Measurements from ENCODE around the gene CRISPLD2. TPM values are rescaled to one million over a fixed set of nuclear protein-coding genes. Genes with fewer than 3 reads are reported as not detected.

Gene CRISPLD2
- total RNA-seq, 1 experiment from 2014 or later, result 9.4 TPM

DNA sequence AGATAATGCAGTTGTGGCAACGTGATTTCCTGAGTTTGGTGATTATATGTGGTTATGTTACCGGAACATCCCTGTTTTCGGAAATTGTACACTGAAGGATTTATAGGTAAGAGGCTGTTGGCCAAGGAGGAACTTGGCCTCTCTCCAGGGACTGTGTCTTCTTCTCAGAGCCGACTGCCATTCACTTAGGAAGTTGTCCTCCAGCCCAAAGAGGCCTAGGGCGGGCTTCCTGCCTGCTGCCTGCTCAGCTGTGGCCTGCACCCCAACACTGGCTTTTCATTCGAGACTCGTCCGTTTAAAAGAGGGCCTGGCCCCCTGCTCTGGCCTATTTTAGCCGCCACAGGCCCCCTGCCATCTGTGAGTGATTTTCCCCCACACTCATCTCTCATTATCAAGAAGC, 127.2 kb downstream of the CRISPLD2 start (continued):
- TF ChIP-seq TEAD1 (CRISPR knock-in tag; IDR thresholded peaks at IDR 0.05), result no peak
- TF ChIP-seq ETV6 (CRISPR knock-in tag; IDR thresholded peaks at IDR 0.05), result no peak
- TF ChIP-seq, protein P1, sequence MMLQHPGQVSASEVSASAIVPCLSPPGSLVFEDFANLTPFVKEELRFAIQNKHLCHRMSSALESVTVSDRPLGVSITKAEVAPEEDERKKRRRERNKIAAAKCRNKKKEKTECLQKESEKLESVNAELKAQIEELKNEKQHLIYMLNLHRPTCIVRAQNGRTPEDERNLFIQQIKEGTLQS (CRISPR knock-in tag; conservative IDR thresholded peaks at IDR 0.05), result no peak
- no peak for TF ChIP-seq ZNF423 (CRISPR knock-in tag; IDR thresholded peaks at IDR 0.05)

DNA sequence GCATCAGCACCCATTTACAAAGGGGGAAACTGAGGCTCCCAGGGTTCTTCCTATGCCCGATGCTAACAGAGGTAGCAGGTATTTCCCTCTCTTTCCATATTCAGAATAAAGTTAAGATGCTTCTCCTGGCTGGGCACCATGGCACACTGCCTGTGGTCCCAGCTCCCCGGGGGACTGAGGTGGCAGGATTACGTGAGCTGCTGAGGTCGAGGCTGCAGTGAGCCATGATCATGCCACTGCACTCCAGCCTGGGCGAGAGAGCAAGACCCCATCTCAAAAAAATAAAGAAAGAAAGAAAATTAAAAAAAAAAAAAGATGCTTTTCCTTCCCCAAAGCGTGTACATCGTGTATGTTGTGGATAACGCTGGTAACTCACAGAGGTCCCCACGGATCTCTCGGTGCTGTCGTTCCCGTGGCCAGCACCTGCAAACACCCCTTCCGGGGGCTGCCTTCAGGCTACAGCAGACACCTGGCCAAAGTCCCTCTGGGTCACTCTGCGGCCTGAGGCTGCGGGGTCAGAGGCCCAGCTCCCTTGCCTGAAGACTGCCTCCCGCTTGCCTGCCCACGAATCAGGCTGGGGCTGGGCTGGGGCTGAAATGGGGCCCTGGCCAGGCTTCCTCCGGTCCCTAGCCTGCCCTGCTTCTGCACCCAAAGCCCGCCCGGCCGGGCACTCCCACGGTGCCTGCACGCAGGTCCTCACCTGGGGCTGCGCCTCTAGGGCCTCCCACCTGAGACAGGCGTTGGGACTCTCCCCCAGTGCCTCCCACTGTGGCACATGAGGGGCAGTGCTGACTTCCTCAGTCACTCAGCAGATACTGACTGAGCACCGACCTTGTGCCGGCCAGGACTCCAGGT, 128.4 kb downstream of the CRISPLD2 start:
- Mint-ChIP-seq H3K27me3 (ENCODE audit: low read depth) (no peaks in the 10 kb centered on the region), H3K36me3 (no peaks in the 10 kb centered on the region), H3K9me3 (0 out of 2 replicates have a peak, but pooled peaks cover 6% of the 10 kb centered on the region), H3K4me1 (no peaks in the 10 kb centered on the region), H3K27ac (no peak overlapping the region), H3K4me3 (no peak overlapping the region)
- 0 out of 2 replicates have a peak, but pooled peaks have one; percentile 13 for TF ChIP-seq ZNF121 (CRISPR knock-in tag; IDR thresholded peaks at IDR 0.05)
- TF ChIP-seq, protein P2, sequence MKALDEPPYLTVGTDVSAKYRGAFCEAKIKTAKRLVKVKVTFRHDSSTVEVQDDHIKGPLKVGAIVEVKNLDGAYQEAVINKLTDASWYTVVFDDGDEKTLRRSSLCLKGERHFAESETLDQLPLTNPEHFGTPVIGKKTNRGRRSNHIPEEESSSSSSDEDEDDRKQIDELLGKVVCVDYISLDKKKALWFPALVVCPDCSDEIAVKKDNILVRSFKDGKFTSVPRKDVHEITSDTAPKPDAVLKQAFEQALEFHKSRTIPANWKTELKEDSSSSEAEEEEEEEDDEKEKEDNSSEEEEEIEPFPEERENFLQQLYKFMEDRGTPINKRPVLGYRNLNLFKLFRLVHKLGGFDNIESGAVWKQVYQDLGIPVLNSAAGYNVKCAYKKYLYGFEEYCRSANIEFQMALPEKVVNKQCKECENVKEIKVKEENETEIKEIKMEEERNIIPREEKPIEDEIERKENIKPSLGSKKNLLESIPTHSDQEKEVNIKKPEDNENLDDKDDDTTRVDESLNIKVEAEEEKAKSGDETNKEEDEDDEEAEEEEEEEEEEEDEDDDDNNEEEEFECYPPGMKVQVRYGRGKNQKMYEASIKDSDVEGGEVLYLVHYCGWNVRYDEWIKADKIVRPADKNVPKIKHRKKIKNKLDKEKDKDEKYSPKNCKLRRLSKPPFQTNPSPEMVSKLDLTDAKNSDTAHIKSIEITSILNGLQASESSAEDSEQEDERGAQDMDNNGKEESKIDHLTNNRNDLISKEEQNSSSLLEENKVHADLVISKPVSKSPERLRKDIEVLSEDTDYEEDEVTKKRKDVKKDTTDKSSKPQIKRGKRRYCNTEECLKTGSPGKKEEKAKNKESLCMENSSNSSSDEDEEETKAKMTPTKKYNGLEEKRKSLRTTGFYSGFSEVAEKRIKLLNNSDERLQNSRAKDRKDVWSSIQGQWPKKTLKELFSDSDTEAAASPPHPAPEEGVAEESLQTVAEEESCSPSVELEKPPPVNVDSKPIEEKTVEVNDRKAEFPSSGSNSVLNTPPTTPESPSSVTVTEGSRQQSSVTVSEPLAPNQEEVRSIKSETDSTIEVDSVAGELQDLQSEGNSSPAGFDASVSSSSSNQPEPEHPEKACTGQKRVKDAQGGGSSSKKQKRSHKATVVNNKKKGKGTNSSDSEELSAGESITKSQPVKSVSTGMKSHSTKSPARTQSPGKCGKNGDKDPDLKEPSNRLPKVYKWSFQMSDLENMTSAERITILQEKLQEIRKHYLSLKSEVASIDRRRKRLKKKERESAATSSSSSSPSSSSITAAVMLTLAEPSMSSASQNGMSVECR (CRISPR knock-in tag; IDR thresholded peaks at IDR 0.05; ENCODE audit: borderline replicate concordance), result no peak
- DNase-seq (ENCODE audit: low spot score) (no peak), ATAC-seq (no peak)
- POLR2A ChIA-PET, result no interaction called here
- CTCF ChIA-PET, result interaction anchor here (0.5 to 1.3 kb wide), 2 partner anchors 23 to 518 kb away, joined by 4 to 7 read pairs; no protein-coding TSS in a partner anchor

DNA sequence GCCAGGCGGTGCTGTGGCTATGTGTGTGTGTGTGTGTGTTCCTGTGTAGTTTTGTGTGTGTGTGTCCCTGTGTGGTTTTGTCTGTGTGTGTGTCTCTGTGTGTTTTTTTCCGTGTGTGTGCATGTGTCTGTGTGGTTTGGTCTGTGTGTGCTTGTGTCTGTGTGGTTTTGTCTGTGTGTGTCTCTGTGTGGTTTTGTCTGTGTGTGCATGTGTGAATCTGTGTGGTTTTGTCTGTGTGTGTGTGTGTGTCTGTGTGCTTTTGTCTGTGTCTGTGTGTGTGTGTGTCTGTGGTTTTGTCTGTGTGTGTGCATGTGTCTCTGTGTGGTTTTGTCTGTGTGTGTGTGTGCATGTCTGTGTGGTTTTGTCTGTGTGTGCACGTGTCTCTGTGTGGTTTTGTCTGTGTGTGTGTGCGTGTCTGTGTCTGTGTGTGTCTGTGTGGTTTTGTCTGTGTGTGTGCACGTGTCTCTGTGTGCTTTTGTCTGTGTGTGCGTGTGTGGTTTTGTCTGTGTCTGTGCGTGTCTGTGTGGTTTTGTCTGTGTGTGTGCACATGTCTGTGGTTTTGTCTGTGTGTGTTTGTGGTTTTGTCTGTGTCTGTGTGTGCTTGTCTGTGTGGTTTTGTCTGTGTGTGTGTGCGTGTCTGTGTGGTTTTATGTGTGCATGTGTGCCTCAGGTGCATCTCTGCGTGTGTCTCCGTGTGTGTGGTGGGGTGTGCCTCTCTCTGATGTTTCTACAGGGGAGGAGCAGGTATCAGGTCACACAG, 129.2 kb downstream of the CRISPLD2 start:
- H3K27ac Mint-ChIP-seq, result no peak overlapping the region
- CTCF ChIA-PET, result interaction anchor here (1.3 to 7.0 kb wide), 2 partner anchors 22 to 24 kb away, joined by 7 to 139 read pairs; no protein-coding TSS in a partner anchor
- H3K4me3 Mint-ChIP-seq, result no peak overlapping the region
- no peaks in the 10 kb centered on the region for H3K36me3 Mint-ChIP-seq
- H3K27me3 Mint-ChIP-seq (ENCODE audit: low read depth), result no peaks in the 10 kb centered on the region
- POLR2A ChIA-PET, result no interaction called here
- no peak for ATAC-seq
- no peaks in the 10 kb centered on the region for H3K4me1 Mint-ChIP-seq
- H3K9me3 Mint-ChIP-seq, result 0 out of 2 replicates have a peak, but pooled peaks cover 6% of the 10 kb centered on the region
- no peak for DNase-seq (ENCODE audit: low spot score)
- no peak for TF ChIP-seq ZNF121 (CRISPR knock-in tag; IDR thresholded peaks at IDR 0.05)
- TF ChIP-seq, protein P3, sequence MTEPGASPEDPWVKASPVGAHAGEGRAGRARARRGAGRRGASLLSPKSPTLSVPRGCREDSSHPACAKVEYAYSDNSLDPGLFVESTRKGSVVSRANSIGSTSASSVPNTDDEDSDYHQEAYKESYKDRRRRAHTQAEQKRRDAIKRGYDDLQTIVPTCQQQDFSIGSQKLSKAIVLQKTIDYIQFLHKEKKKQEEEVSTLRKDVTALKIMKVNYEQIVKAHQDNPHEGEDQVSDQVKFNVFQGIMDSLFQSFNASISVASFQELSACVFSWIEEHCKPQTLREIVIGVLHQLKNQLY (CRISPR knock-in tag; IDR thresholded peaks at IDR 0.05), result no peak
- no peak for TF ChIP-seq TP53 (CRISPR knock-in tag; IDR thresholded peaks at IDR 0.05)
- TF ChIP-seq, protein P4, sequence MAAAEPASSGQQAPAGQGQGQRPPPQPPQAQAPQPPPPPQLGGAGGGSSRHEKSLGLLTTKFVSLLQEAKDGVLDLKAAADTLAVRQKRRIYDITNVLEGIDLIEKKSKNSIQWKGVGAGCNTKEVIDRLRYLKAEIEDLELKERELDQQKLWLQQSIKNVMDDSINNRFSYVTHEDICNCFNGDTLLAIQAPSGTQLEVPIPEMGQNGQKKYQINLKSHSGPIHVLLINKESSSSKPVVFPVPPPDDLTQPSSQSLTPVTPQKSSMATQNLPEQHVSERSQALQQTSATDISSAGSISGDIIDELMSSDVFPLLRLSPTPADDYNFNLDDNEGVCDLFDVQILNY (CRISPR knock-in tag; IDR thresholded peaks at IDR 0.05), result no peak
- no peak for TF ChIP-seq MXD4 (CRISPR knock-in tag; IDR thresholded peaks at IDR 0.05; ENCODE audit: borderline replicate concordance)
- no peak for TF ChIP-seq SP1 (CRISPR knock-in tag; conservative IDR thresholded peaks at IDR 0.05)
- no peak for TF ChIP-seq FOXK1 (CRISPR knock-in tag; IDR thresholded peaks at IDR 0.05)
- TF ChIP-seq NFYB (CRISPR knock-in tag; conservative IDR thresholded peaks at IDR 0.05; ENCODE audit: low read depth), result no peak
- TF ChIP-seq ZNF671 (CRISPR knock-in tag; IDR thresholded peaks at IDR 0.05), result no peak
- TF ChIP-seq TEAD1 (CRISPR knock-in tag; IDR thresholded peaks at IDR 0.05), result no peak
- no peak for TF ChIP-seq ZNF219 (CRISPR knock-in tag; IDR thresholded peaks at IDR 0.05; ENCODE audit: borderline replicate concordance)
- no peak for TF ChIP-seq OVOL2 (CRISPR knock-in tag; IDR thresholded peaks at IDR 0.05; ENCODE audit: borderline replicate concordance)
- no peak for TF ChIP-seq GRHL2 (CRISPR knock-in tag; IDR thresholded peaks at IDR 0.05; ENCODE audit: insufficient replicate concordance, severe bottlenecking)
- TF ChIP-seq NR3C1 (CRISPR knock-in tag; conservative IDR thresholded peaks at IDR 0.05; ENCODE audit: low read depth), result no peak
- TF ChIP-seq, protein P5, sequence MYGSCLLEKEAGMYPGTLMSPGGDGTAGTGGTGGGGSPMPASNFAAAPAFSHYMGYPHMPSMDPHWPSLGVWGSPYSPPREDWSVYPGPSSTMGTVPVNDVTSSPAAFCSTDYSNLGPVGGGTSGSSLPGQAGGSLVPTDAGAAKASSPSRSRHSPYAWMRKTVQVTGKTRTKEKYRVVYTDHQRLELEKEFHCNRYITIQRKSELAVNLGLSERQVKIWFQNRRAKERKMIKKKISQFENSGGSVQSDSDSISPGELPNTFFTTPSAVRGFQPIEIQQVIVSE (CRISPR knock-in tag; IDR thresholded peaks at IDR 0.05; ENCODE audit: borderline replicate concordance), result no peak
- TF ChIP-seq, protein P6, sequence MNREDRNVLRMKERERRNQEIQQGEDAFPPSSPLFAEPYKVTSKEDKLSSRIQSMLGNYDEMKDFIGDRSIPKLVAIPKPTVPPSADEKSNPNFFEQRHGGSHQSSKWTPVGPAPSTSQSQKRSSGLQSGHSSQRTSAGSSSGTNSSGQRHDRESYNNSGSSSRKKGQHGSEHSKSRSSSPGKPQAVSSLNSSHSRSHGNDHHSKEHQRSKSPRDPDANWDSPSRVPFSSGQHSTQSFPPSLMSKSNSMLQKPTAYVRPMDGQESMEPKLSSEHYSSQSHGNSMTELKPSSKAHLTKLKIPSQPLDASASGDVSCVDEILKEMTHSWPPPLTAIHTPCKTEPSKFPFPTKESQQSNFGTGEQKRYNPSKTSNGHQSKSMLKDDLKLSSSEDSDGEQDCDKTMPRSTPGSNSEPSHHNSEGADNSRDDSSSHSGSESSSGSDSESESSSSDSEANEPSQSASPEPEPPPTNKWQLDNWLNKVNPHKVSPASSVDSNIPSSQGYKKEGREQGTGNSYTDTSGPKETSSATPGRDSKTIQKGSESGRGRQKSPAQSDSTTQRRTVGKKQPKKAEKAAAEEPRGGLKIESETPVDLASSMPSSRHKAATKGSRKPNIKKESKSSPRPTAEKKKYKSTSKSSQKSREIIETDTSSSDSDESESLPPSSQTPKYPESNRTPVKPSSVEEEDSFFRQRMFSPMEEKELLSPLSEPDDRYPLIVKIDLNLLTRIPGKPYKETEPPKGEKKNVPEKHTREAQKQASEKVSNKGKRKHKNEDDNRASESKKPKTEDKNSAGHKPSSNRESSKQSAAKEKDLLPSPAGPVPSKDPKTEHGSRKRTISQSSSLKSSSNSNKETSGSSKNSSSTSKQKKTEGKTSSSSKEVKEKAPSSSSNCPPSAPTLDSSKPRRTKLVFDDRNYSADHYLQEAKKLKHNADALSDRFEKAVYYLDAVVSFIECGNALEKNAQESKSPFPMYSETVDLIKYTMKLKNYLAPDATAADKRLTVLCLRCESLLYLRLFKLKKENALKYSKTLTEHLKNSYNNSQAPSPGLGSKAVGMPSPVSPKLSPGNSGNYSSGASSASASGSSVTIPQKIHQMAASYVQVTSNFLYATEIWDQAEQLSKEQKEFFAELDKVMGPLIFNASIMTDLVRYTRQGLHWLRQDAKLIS (CRISPR knock-in tag; IDR thresholded peaks at IDR 0.05; ENCODE audit: borderline replicate concordance), result no peak

Measured in WTC11 (cell line).